KMS-11 (cell line): ENCODE results near the gene FTL.

ENCODE experiments used
- H2AFZ ChIP-seq: fragments of 200-600 bp; sonication (generic); 2 replicates; pipeline ENCODE4 v1.6.1; 2016; ENCODE audit warnings: antibody characterized with exemption, mixed run types, low read depth
- H3K27ac ChIP-seq: fragments of 200-600 bp; sonication (generic); 2 replicates; pipeline ENCODE4 v1.6.1; 2016; ENCODE audit warnings: mild to moderate bottlenecking, mixed run types
- H3K27me3 ChIP-seq: fragments of 200-600 bp; sonication (generic); 2 replicates; pipeline ENCODE4 v1.6.1; 2017; ENCODE audit warnings: mild to moderate bottlenecking, low read depth, mixed run types, moderate library complexity; ENCODE audit not compliant: insufficient read depth
- H3K36me3 ChIP-seq: fragments of 200-600 bp; sonication (generic); 2 replicates; pipeline ENCODE4 v1.6.1; 2017; ENCODE audit warnings: mild to moderate bottlenecking, mixed run types; ENCODE audit not compliant: insufficient read depth
- H3K4me1 ChIP-seq: fragments of 200-600 bp; sonication (generic); 2 replicates; pipeline ENCODE4 v1.6.1; 2016; ENCODE audit warnings: mild to moderate bottlenecking, low read depth, mixed run types; ENCODE audit not compliant: poor library complexity, severe bottlenecking
- H3K4me2 ChIP-seq: fragments of 200-600 bp; sonication (generic); 2 replicates; pipeline ENCODE4 v1.7.0; 2016; ENCODE audit warnings: mild to moderate bottlenecking, mixed run types
- H3K4me3 ChIP-seq: fragments of 200-600 bp; sonication (generic); IDR thresholded peaks from 2 replicates; pipeline ENCODE4 v1.6.1; 2017; ENCODE audit warnings: low read depth, low read length, mixed read lengths; ENCODE audit not compliant: insufficient read depth
- H3K79me2 ChIP-seq: fragments of 200-600 bp; sonication (generic); 2 replicates; pipeline ENCODE4 v1.6.1; 2016; ENCODE audit warnings: low read depth, mixed run types; ENCODE audit not compliant: insufficient read depth
- H3K9ac ChIP-seq: fragments of 200-600 bp; sonication (generic); 2 replicates; pipeline ENCODE4 v1.6.1; 2016; ENCODE audit warnings: mild to moderate bottlenecking, mixed run types
- H4K20me1 ChIP-seq: fragments of 200-600 bp; sonication (generic); 2 replicates; pipeline ENCODE4 v1.6.1; 2016; ENCODE audit warnings: mild to moderate bottlenecking, mixed run types; ENCODE audit not compliant: insufficient read depth
- CTCF ChIP-seq: fragments of 200-600 bp; sonication (generic); conservative IDR thresholded peaks from 2 replicates; pipeline ENCODE4 v1.6.1; 2017; ENCODE audit warnings: low read depth, mild to moderate bottlenecking, antibody characterized with exemption, low read length, moderate library complexity, mixed read lengths

The FTL gene

DNA sequence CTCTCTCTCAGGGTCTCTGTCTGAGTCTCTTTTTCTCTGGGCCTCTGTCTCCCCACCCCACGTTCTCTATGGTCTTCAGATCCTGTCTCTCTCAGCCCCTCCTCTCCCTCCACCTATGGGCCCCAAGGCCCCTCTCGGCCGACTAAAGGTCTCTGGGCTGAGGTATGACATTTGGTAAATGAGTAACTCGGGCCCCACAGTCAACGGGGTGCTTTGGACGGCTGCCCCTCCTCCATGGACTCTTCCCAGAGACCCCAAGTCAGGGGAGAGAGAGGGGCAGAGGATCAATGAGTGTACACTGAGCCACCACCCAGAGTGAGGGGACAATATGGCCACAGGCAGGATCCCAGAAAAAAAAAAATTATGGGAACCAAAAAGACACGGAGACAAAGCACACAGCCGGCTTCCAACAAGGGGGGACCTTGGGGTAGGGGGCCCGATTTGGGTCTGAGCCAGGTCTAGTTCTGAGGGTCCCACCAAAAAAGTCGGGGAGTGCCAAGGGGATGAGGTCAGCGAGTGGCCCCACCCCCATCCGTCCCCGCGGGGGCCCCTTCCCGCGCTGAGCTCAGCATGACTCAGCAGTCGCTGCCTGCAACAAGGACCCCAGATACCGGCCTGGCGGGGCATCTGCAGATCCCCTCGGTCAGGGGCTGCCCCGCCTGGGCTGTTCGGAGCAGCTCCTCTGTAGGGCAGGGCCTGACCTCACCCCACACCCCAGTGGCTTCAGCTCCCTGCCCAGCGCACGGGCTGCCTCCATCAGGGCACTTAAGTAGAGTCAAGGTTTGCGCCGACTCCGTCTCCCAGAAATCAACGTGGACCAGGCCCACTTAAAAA lies 1.5 kb upstream of the FTL start:
- no peak for TF ChIP-seq CTCF
- peaks cover 35% of the 10 kb centered on the region for H3K4me1 ChIP-seq
- H3K4me3 ChIP-seq: no peak overlapping the region
- H3K4me2 ChIP-seq: no peak overlapping the region
- no peaks in the 10 kb centered on the region for H4K20me1 ChIP-seq
- no peak overlapping the region for H2AFZ ChIP-seq
- no peaks in the 10 kb centered on the region for H3K36me3 ChIP-seq
- H3K27me3 ChIP-seq: no peaks in the 10 kb centered on the region
- H3K79me2 ChIP-seq: peaks cover 11% of the 10 kb centered on the region
- no peak overlapping the region for H3K9ac ChIP-seq
- H3K27ac ChIP-seq: no peak overlapping the region

GRCh38 chr19:48964205-48965039 lies 687 bp upstream of the FTL start:
- H3K9ac ChIP-seq: peak overlapping the region; percentile 34; the same call in 1 of the 2 replicates
- H3K4me1 ChIP-seq: peaks cover 35% of the 10 kb centered on the region
- no peaks in the 10 kb centered on the region for H3K27me3 ChIP-seq
- H4K20me1 ChIP-seq: no peaks in the 10 kb centered on the region
- peak overlapping the region; percentile 20; the same call in 1 of the 2 replicates for H2AFZ ChIP-seq
- H3K36me3 ChIP-seq: no peaks in the 10 kb centered on the region
- H3K79me2 ChIP-seq: peaks cover 11% of the 10 kb centered on the region
- no peak overlapping the region for H3K27ac ChIP-seq
- H3K4me2 ChIP-seq: peak overlapping the region; percentile 87
- no peak for TF ChIP-seq CTCF
- H3K4me3 ChIP-seq: no peak overlapping the region

DNA sequence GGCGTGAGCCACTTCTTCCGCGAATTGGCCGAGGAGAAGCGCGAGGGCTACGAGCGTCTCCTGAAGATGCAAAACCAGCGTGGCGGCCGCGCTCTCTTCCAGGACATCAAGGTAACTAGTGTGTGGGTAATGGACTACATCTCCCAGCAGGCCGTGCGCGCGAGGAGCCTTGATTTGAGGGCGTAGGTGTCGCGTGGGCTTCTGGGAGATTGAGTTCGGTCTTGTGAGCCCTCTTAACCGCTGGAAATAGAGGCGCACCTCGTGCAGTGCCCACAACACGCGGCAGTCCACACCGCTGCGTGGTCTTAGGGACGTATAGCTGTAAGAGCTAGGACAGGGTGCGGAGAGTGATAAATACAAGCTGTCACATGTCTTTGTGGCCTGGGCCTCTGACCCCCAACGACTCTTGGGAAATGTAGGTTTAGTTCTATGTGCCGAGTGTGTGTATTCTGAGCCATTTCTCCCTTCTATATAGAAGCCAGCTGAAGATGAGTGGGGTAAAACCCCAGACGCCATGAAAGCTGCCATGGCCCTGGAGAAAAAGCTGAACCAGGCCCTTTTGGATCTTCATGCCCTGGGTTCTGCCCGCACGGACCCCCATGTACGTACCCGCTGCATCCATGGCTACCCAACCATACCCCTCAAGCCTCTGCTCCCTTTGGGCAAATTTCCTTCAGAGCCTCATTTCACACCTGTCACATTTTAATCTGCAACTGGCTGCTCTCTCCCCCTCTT lies 864 bp downstream of the FTL start:
- no peak for TF ChIP-seq CTCF
- Histone ChIP-seq H3K79me2 (peaks cover 11% of the 10 kb centered on the region), H3K27ac (peak overlapping the region; percentile 73), H4K20me1 (no peaks in the 10 kb centered on the region), H2AFZ (peak overlapping the region; percentile 43), H3K27me3 (no peaks in the 10 kb centered on the region), H3K4me2 (peak overlapping the region; percentile 99), H3K36me3 (no peaks in the 10 kb centered on the region), H3K9ac (peak overlapping the region; percentile 67), H3K4me1 (peaks cover 39% of the 10 kb centered on the region), H3K4me3 (no peak overlapping the region)
